Activated CD4-positive, alpha-beta memory T cell treated with anti-CD3 and anti-CD28 coated beads for 36 hours (primary cell): ENCODE results near the gene TMEM156. TPM values are rescaled to one million over a fixed set of nuclear protein-coding genes. Genes with fewer than 3 reads are reported as not detected.

Source experiments
- CTCF ChIA-PET: fragments of 350-600 bp; sonication (Branson Sonifier 250); formaldehyde crosslinking; loops from one replicate; lab custom pipeline; 2021; ENCODE audit warnings: antibody characterized with exemption, inconsistent platforms; lab: Charles Lee
- POLR2A ChIA-PET: fragments of 350-600 bp; sonication (Branson Sonifier 250); formaldehyde crosslinking; loops from one replicate; lab custom pipeline; 2021; ENCODE audit warnings: antibody characterized with exemption; lab: Charles Lee
- DNase-seq: peaks from one replicate; pipeline ENCODE4 v3.0.0-alpha.2; 2020
- H3K27ac Mint-ChIP-seq: one replicate; pipeline ENCODE4 v1.8.0; 2021; ENCODE audit warnings: mixed read lengths
- H3K27me3 Mint-ChIP-seq: one replicate; pipeline ENCODE4 v1.8.0; 2021; ENCODE audit warnings: mixed read lengths
- H3K36me3 Mint-ChIP-seq: one replicate; pipeline ENCODE4 v1.8.0; 2021; ENCODE audit warnings: mixed read lengths
- H3K4me1 Mint-ChIP-seq: one replicate; pipeline ENCODE4 v1.8.0; 2021; ENCODE audit warnings: low read depth, mixed read lengths
- H3K4me3 Mint-ChIP-seq: one replicate; pipeline ENCODE4 v1.8.0; 2021; ENCODE audit warnings: mild to moderate bottlenecking, mixed read lengths
- H3K9me3 Mint-ChIP-seq: one replicate; pipeline ENCODE4 v1.8.0; 2021; ENCODE audit warnings: mixed read lengths
- intact Hi-C: fragments of 100-400 bp; cut with micrococcal nuclease; formaldehyde crosslinking; loops from one replicate; pipeline ENCODE4 v1.15.1; 2023
- total RNA-seq, 2 experiments: library from RNA; stranded (reverse); gene quantifications; one replicate each; pipeline ENCODE4 v1.2.3, GENCODE V29; 2021

Gene TMEM156
- total RNA-seq, 2 experiments from 2014 or later, result 28.0 to 28.4 TPM

DNA sequence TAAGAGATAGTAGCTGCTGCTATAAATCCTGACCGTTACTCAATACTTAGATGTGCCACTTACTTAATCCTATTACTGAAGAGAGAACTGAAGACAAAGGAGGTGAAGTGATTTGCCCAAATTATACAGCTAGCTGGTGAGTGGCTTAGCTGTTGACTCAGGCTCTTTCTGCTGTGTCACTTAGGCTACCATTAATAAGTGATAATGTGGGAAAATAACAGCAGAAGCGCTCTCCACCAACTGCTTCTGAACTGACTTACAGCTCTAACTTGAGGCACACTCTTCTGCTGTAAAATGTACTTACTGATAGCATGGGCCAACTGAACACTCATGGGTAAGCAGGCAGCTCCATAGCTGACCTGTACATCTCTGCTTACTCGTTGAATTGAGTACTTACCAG lies 22.3 kb upstream of the TMEM156 start:
- Mint-ChIP-seq H3K4me1 (peaks cover 44% of the 10 kb centered on the region), H3K36me3 (no peaks in the 10 kb centered on the region), H3K27me3 (no peaks in the 10 kb centered on the region), H3K4me3 (no peak overlapping the region), H3K9me3 (no peaks in the 10 kb centered on the region), H3K27ac (no peak overlapping the region)
- CTCF ChIA-PET, result interaction anchor here (0.9 kb wide), 1 partner anchor 151 kb away, joined by 4 read pairs; no protein-coding TSS in a partner anchor
- no peak for DNase-seq
- POLR2A ChIA-PET, result no interaction called here
- intact Hi-C loops, result no loop called here

DNA sequence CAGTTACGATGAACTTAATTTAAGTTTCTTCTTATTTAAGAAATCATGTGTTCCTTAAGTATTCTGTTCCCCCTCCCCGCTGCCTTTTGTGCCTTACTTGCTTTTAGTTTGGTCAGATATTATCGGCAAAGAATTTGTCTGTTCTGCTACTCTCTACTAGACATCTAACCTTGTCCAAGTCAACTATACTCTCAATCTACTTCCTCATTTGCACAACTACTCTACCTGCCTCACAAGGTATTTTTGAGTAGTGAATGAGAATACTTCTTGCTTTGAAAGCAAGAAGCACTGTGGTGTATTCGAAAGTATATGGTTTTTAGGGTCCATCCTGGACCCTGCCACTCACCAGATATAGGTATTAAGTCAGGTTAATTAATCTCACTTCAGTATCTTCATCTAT lies 21.8 kb upstream of the TMEM156 start:
- ChIA-PET POLR2A (no interaction called here), CTCF (interaction anchor here (0.7 kb wide), 1 partner anchor 12 kb away, joined by 3 read pairs; no protein-coding TSS in a partner anchor)
- Mint-ChIP-seq H3K27ac (no peak overlapping the region), H3K4me3 (no peak overlapping the region), H3K9me3 (no peaks in the 10 kb centered on the region), H3K4me1 (peaks cover 46% of the 10 kb centered on the region), H3K36me3 (no peaks in the 10 kb centered on the region), H3K27me3 (no peaks in the 10 kb centered on the region)
- intact Hi-C loops, result no loop called here
- no peak for DNase-seq

DNA sequence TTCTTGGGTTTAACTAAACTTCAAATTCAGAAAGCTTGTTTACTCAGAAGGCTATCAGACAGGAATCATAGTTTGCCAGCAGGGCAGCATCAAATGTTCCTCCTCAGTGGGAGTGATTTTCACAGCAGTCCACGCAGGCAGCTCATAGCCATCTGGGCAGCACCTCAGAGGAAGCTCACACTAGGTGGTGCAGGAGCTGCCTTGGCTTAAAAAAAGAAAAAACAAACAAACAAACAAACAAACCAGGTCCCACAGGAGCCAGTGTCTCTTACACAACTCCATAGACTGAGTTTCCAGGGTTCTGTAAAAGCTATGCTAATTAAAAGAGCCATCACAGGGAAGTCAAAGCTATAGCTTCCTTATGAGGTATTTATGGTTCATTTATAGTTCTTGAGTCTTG lies 19.3 kb upstream of the TMEM156 start:
- Mint-ChIP-seq H3K27ac (no peak overlapping the region), H3K27me3 (no peaks in the 10 kb centered on the region), H3K36me3 (peaks cover 5% of the 10 kb centered on the region), H3K4me3 (no peak overlapping the region), H3K9me3 (no peaks in the 10 kb centered on the region), H3K4me1 (peaks cover 65% of the 10 kb centered on the region)
- no peak for DNase-seq
- intact Hi-C loops, result no loop called here
- CTCF ChIA-PET, result interaction anchor here (0.6 to 2.8 kb wide), 4 partner anchors 16 to 238 kb away, joined by 3 to 13 read pairs (median 4); no protein-coding TSS in a partner anchor
- POLR2A ChIA-PET, result no interaction called here

DNA sequence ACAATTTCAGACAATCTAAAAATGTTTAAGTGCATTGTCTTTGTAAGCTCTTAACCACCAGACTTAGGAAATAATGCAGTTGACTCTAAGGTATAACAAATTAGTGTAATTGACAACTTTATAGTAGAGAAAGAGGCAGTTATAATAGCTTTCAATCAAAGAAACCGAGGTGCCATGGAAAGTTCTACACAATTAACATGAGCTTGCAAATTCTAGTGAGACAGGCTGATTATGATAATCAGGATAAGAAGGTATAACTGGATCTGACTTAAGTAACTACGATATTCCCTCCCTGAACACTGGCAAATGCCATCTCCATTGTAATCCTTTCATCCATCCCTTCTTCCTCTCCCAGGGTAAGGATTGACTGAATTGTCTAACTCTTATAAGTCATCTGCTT lies 18.4 kb upstream of the TMEM156 start:
- no peak overlapping the region for H3K4me3 Mint-ChIP-seq
- no peaks in the 10 kb centered on the region for H3K9me3 Mint-ChIP-seq
- ChIA-PET POLR2A (interaction anchor here (0.6 kb wide), 1 partner anchor 235 kb away, joined by 4 read pairs; no protein-coding TSS in a partner anchor), CTCF (interaction anchor here (1.0 to 2.8 kb wide), 4 partner anchors 11 to 149 kb away, joined by 3 to 13 read pairs (median 4); no protein-coding TSS in a partner anchor)
- peaks cover 8% of the 10 kb centered on the region for H3K36me3 Mint-ChIP-seq
- H3K27me3 Mint-ChIP-seq, result no peaks in the 10 kb centered on the region
- no peak overlapping the region for H3K27ac Mint-ChIP-seq
- intact Hi-C loops, result no loop called here
- DNase-seq, result no peak
- peaks cover 68% of the 10 kb centered on the region for H3K4me1 Mint-ChIP-seq

DNA sequence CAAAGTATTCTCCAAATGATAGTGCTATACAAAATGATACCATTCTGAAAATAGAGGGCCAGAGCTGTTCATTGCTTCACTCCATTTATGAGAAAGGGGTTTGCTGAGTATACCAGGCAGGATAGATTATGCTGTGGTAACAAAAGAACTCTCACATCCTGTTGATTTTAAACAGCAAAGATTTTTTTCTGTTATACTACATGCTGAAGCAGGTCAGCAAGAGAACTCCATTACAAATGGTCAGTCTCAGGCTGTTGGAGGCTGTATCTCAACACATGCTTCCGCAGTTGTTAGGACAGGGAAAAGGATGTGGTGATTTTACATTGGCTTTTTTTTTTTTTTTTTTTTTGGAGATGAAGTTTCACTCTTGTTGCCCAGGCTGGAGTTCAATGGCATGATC lies 16.1 kb upstream of the TMEM156 start:
- CTCF ChIA-PET, result interaction anchor here (1.0 to 1.8 kb wide), 4 partner anchors 18 to 147 kb away, joined by 3 to 9 read pairs (median 4); no protein-coding TSS in a partner anchor
- intact Hi-C loops, result loop anchor here (10.0 kb wide), 2 partner anchors 244 to 384 kb away; partner anchors contain the start of genes KLF3 and TLR1
- POLR2A ChIA-PET, result no interaction called here
- Mint-ChIP-seq H3K27me3 (no peaks in the 10 kb centered on the region), H3K4me3 (peak overlapping the region; percentile 87), H3K9me3 (no peaks in the 10 kb centered on the region), H3K36me3 (peaks cover 11% of the 10 kb centered on the region), H3K27ac (peak overlapping the region; percentile 95), H3K4me1 (peaks cover 68% of the 10 kb centered on the region)
- DNase-seq, result no peak

DNA sequence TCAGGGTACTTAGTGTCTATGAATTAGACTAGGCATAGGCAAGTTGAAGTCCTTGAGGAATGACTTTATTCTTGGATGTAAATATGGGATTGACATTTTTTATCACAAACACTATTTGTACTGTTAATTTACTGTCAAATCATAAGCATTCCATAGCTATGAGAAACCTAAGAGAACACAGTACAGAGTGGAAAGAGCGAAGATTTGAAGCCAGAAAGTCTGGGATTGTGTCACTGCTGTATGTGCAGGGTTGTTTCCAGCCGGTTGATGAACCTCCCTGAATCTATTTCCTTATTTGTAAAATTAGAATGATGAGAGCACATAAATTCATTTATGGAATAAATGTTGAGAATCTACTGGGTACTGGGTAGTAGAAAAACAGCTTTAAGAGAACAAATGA lies 15.5 kb upstream of the TMEM156 start:
- no peaks in the 10 kb centered on the region for H3K9me3 Mint-ChIP-seq
- H3K4me3 Mint-ChIP-seq, result peak overlapping the region; percentile 87
- H3K27ac Mint-ChIP-seq, result peak overlapping the region; percentile 95
- intact Hi-C loops, result loop anchor here (2.0 to 10.0 kb wide), 3 partner anchors 87 to 383 kb away; partner anchors contain the start of genes KLF3 and TLR1
- ChIA-PET CTCF (interaction anchor here (1.0 to 1.8 kb wide), 3 partner anchors 62 to 146 kb away, joined by 3 to 9 read pairs (median 6); no protein-coding TSS in a partner anchor), POLR2A (interaction anchor here (4.9 kb wide), 1 partner anchor 15 kb away, joined by 75 read pairs; the partner anchor contains the start of gene TMEM156)
- no peak for DNase-seq
- no peaks in the 10 kb centered on the region for H3K27me3 Mint-ChIP-seq
- H3K4me1 Mint-ChIP-seq, result peaks cover 66% of the 10 kb centered on the region
- H3K36me3 Mint-ChIP-seq, result peaks cover 11% of the 10 kb centered on the region

DNA sequence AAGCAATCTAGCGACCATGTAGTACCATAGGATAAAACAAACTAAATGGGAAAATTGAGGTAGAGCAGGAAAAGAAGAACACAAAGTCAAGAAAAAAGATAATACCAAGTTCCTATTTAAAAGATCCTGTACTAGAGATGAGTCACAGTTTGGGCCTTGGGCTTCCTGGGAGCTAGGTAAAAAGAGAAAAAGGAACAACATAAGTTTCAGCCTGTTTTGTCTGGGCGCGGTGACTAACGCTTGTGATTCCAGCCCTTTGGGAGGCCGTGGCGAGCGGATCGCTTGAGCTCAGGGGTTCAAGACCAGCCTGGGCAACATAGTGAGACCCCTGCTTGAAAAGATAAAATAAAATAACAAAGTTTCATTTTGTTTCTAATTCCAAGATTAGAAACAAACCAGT lies 14.0 kb upstream of the TMEM156 start:
- intact Hi-C loops, result loop anchor here (1.0 to 10.0 kb wide), 4 partner anchors 89 to 381 kb away; partner anchors contain the start of genes KLF3 and TLR1
- DNase-seq, result peak; percentile 41
- Mint-ChIP-seq H3K36me3 (peaks cover 11% of the 10 kb centered on the region), H3K27me3 (no peaks in the 10 kb centered on the region), H3K27ac (peak overlapping the region; percentile 95), H3K4me3 (peak overlapping the region; percentile 87), H3K4me1 (peaks cover 61% of the 10 kb centered on the region), H3K9me3 (no peaks in the 10 kb centered on the region)
- POLR2A ChIA-PET, result interaction anchor here (0.6 to 4.9 kb wide), 8 partner anchors 14 to 307 kb away, joined by 4 to 75 read pairs (median 6); partner anchors contain the start of gene TMEM156
- CTCF ChIA-PET, result interaction anchor here (0.7 to 1.9 kb wide), 5 partner anchors 16 to 143 kb away, joined by 3 to 6 read pairs (median 3); no protein-coding TSS in a partner anchor

DNA sequence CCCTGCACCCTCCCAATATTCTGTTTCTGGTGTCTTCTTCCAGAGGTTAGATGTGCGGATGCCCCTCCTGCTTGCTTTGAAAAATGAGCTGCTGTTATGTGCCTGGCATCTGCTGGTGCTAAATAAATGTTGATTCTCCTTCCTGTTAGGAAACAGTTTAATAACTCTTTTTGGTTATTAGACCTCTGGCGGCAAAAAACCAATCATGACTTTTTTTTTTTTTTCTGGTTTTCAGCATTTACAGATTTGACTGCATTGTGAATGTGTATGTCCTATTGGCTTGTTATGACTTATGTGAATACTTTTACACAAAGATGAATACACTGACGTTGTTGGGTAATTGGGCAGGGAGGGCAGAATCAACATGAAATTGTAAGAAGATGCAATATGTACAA lies 13.6 kb upstream of the TMEM156 start:
- intact Hi-C loops, result loop anchor here (1.0 to 10.0 kb wide), 6 partner anchors 89 to 381 kb away; partner anchors contain the start of genes KLF3 and TLR1
- no peaks in the 10 kb centered on the region for H3K9me3 Mint-ChIP-seq
- ChIA-PET CTCF (interaction anchor here (0.7 to 1.9 kb wide), 6 partner anchors 15 to 143 kb away, joined by 3 to 6 read pairs (median 4); no protein-coding TSS in a partner anchor), POLR2A (interaction anchor here (0.6 to 4.9 kb wide), 9 partner anchors 13 to 308 kb away, joined by 3 to 75 read pairs (median 5); partner anchors contain the start of gene TMEM156)
- H3K4me3 Mint-ChIP-seq, result peak overlapping the region; percentile 87
- peaks cover 11% of the 10 kb centered on the region for H3K36me3 Mint-ChIP-seq
- H3K27me3 Mint-ChIP-seq, result no peaks in the 10 kb centered on the region
- H3K27ac Mint-ChIP-seq, result peak overlapping the region; percentile 95
- DNase-seq, result peak; percentile 50
- H3K4me1 Mint-ChIP-seq, result peaks cover 57% of the 10 kb centered on the region

DNA sequence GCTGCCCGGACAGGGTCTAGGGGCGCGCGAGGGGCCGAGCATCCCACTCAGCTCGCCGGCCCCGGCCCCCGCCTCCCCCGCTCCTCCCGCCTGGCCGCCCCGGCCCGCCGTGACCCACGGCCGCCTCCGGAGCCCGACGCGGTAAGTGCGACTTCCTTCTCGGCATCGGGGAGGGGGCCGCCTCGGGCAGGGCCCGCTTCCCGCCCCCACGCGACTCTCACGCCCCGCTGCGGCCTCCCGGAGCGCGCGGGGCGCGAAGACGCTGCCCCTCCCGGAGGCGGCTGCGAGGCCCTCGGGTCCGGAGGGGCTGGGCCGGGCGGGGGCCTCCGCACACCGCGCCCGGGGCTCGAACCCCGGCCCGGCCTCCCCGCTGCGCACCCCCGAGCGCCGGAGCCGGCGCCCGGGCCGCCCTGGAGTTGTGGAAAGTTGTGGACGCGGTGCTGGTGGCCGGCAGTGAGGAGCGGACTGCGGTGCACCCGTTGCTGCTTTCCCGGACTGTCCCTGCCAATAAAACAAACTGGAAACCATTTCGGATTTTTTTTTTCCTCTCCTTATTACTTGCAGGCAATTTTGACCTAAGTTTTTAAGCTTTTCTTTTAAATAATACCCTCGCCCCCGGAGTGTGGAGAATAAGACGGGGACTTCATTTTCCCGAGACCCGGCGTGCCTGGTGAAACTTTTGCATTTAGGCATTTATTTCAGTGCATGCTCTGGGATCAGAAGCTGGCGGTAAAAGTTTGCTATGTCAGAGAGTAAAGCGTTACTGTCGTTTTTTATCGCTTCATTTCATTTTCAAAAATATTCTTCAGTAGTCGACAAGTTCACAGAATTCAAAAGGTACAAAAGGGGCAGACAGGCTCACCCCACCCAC lies 13.0 kb upstream of the TMEM156 start:
- H3K4me1 Mint-ChIP-seq, result peaks cover 52% of the 10 kb centered on the region
- peak; percentile 59 for DNase-seq
- peaks cover 11% of the 10 kb centered on the region for H3K36me3 Mint-ChIP-seq
- H3K9me3 Mint-ChIP-seq, result no peaks in the 10 kb centered on the region
- POLR2A ChIA-PET, result interaction anchor here (0.6 to 4.9 kb wide), 10 partner anchors 13 to 156 kb away, joined by 3 to 75 read pairs (median 5); partner anchors contain the start of gene TMEM156
- intact Hi-C loops, result loop anchor here (1.0 to 10.0 kb wide), 9 partner anchors 13 to 1247 kb away; partner anchors contain the start of genes KLF3, LIAS, TLR1 and TMEM156
- no peaks in the 10 kb centered on the region for H3K27me3 Mint-ChIP-seq
- peak overlapping the region; percentile 87 for H3K4me3 Mint-ChIP-seq
- CTCF ChIA-PET, result interaction anchor here (0.7 to 1.9 kb wide), 8 partner anchors 15 to 184 kb away, joined by 3 to 6 read pairs (median 4); no protein-coding TSS in a partner anchor
- peak overlapping the region; percentile 95 for H3K27ac Mint-ChIP-seq

DNA sequence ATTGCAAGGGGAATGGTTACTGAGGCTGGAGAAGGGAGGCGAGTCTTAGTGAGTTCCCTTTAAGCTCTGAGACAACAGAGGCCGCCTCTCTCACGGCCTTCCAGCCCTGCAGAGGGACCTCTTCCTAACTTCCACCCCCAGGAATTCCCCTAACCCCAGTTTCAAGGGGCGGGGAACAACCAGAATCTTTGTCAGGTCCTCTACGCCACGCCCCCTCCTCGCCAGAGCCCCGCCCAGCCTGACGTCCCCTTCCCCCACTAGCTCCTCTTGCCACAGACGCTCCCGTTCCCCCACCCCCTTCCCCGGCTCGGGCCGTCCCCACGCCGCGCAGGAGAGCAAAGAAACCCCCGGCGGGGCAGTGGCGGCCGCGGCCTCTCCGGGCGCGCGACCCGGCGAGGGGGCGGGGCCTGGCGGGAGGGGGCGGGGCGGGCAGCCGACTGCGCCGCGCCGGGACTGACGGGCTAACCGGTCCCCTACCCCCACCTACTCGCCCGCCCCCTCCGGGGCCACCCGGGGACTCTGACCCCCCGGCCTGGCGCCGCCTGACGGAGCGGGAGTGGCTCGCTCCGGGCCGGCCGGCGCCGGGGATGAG lies 12.3 kb upstream of the TMEM156 start:
- DNase-seq, result peak; percentile 99
- Mint-ChIP-seq H3K36me3 (peaks cover 11% of the 10 kb centered on the region), H3K4me1 (peaks cover 50% of the 10 kb centered on the region), H3K27ac (peak overlapping the region; percentile 88), H3K4me3 (peak overlapping the region; percentile 75), H3K9me3 (no peaks in the 10 kb centered on the region), H3K27me3 (no peaks in the 10 kb centered on the region)
- intact Hi-C loops, result loop anchor here (1.0 to 10.0 kb wide), 9 partner anchors 12 to 1248 kb away; partner anchors contain the start of genes KLF3, LIAS, TLR1 and TMEM156
- CTCF ChIA-PET, result interaction anchor here (0.8 to 1.9 kb wide), 10 partner anchors 9 to 183 kb away, joined by 3 to 14 read pairs (median 4); no protein-coding TSS in a partner anchor
- POLR2A ChIA-PET, result interaction anchor here (1.1 to 4.9 kb wide), 8 partner anchors 12 to 155 kb away, joined by 3 to 75 read pairs (median 5); partner anchors contain the start of gene TMEM156
